ENCODE results near the gene MYPOP.
"Not testable (repeated sequence)": the region's sequence is repeated elsewhere in the genome, so short reads cannot be mapped to it uniquely, and the experiment has no call there.

The MYPOP gene

GRCh38 chr19:45883881-45884681 is 18.3 kb downstream of the MYPOP start:
- DNase-seq (ENCODE audit: low read depth): no peak

- no peak for DNase-seq (ENCODE audit: low read depth)
Observed at GRCh38 chr19:45883586-45883880, 18.9 kb downstream of the MYPOP start.

- DNase-seq (ENCODE audit: low read depth): peak; percentile 50
Observed at GRCh38 chr19:45882652-45883585, 19.5 kb downstream of the MYPOP start.

GRCh38 chr19:45881909-45882528 is 20.4 kb downstream of the MYPOP start:
- DNase-seq (ENCODE audit: low read depth): no peak

- no peak for DNase-seq (ENCODE audit: low read depth)
Observed at GRCh38 chr19:45881082-45881908, 21.1 kb downstream of the MYPOP start.

GRCh38 chr19:45879971-45880370 is 22.4 kb downstream of the MYPOP start:
- DNase-seq (ENCODE audit: low read depth): no peak

GRCh38 chr19:45879055-45879454 is 23.4 kb downstream of the MYPOP start:
- DNase-seq (ENCODE audit: low read depth): no peak

- no peak for DNase-seq (ENCODE audit: low read depth)
Observed at GRCh38 chr19:45878043-45878794, 24.2 kb downstream of the MYPOP start.

- DNase-seq (ENCODE audit: low read depth): no peak
Observed at GRCh38 chr19:45876411-45877197, 25.8 kb downstream of the MYPOP start.

GRCh38 chr19:45876161-45876410 is 26.3 kb downstream of the MYPOP start:
- DNase-seq (ENCODE audit: low read depth): no peak

- DNase-seq (ENCODE audit: low read depth): no peak
Observed at GRCh38 chr19:45874620-45874966, 27.8 kb downstream of the MYPOP start.

GRCh38 chr19:45873219-45873772 is 29.1 kb downstream of the MYPOP start:
- no peak for DNase-seq (ENCODE audit: low read depth)

GRCh38 chr19:45872095-45872919 is 30.1 kb downstream of the MYPOP start:
- DNase-seq (ENCODE audit: low read depth): no peak

GRCh38 chr19:45870798-45871197 is 31.6 kb downstream of the MYPOP start:
- DNase-seq (ENCODE audit: low read depth): no peak

GRCh38 chr19:45867241-45867640 is 35.2 kb downstream of the MYPOP start:
- not testable (repeated sequence) for DNase-seq (ENCODE audit: low read depth)

- DNase-seq (ENCODE audit: low read depth): no peak
Observed at GRCh38 chr19:45866400-45867176, 35.8 kb downstream of the MYPOP start.

- no peak for DNase-seq (ENCODE audit: low read depth)
Observed at GRCh38 chr19:45865269-45865948, 37.0 kb downstream of the MYPOP start.

GRCh38 chr19:45864629-45865082 is 37.8 kb downstream of the MYPOP start:
- no peak for DNase-seq (ENCODE audit: low read depth)

Data from GM04504 (cell line).